NCI-H2081 (cell line): ENCODE data around the gene CMTM3.
"Not testable (repeated sequence)": the region's sequence is repeated elsewhere in the genome, so short reads cannot be mapped to it uniquely, and the experiment has no call there.

Experiments
- DNase-seq, 2 experiments: peaks; one replicate each; lab custom pipeline; 2025; lab: John Stamatoyannopoulos, UW

The CMTM3 gene

GRCh38 chr16:66636199-66636598, 31.7 kb downstream of the CMTM3 start:
- DNase-seq, result no peak

GRCh38 chr16:66637806-66638205, 33.3 kb downstream of the CMTM3 start:
- DNase-seq, result no peak

- no peak for DNase-seq
Measured at GRCh38 chr16:66639091-66639885, 34.8 kb downstream of the CMTM3 start.

- DNase-seq, result no peak
Measured at GRCh38 chr16:66640724-66641314, 36.3 kb downstream of the CMTM3 start.

GRCh38 chr16:66641387-66641786, 36.9 kb downstream of the CMTM3 start:
- no peak for DNase-seq

- DNase-seq, result no peak
Measured at GRCh38 chr16:66647866-66648265, 43.4 kb downstream of the CMTM3 start.

- DNase-seq, result no peak
Measured at GRCh38 chr16:66649167-66649566, 44.7 kb downstream of the CMTM3 start.

- DNase-seq, result no peak
Measured at GRCh38 chr16:66649636-66650205, 45.2 kb downstream of the CMTM3 start.

- peak; percentile 69 to 84 for DNase-seq
Measured at GRCh38 chr16:66650707-66651473, 46.4 kb downstream of the CMTM3 start.

- no peak for DNase-seq
Measured at GRCh38 chr16:66651474-66651765, 46.9 kb downstream of the CMTM3 start.

- no peak for DNase-seq
Measured at GRCh38 chr16:66651965-66652364, 47.5 kb downstream of the CMTM3 start.

- DNase-seq, result no peak
Measured at GRCh38 chr16:66652661-66653360, 48.3 kb downstream of the CMTM3 start.

- DNase-seq, result no peak
Measured at GRCh38 chr16:66653581-66654350, 49.3 kb downstream of the CMTM3 start.

GRCh38 chr16:66656547-66656946, 52.0 kb downstream of the CMTM3 start:
- DNase-seq, result no peak

GRCh38 chr16:66658143-66658859, 53.8 kb downstream of the CMTM3 start:
- no peak for DNase-seq

GRCh38 chr16:66658860-66659190, 54.3 kb downstream of the CMTM3 start:
- DNase-seq, result no peak

- peak in 1 of 2 experiments; percentile 67 for DNase-seq
Measured at GRCh38 chr16:66660422-66661209, 56.1 kb downstream of the CMTM3 start.

- DNase-seq, result no peak
Measured at GRCh38 chr16:66661210-66661560, 56.7 kb downstream of the CMTM3 start.

- DNase-seq, result not testable (repeated sequence)
Measured at GRCh38 chr16:66661671-66662346, 57.3 kb downstream of the CMTM3 start.
